GOT3 (cell line): ENCODE data around the gene CBLB.
A peak's percentile ranks its signal among the peaks of the same experiment; 100 is the strongest.
"Not testable (repeated sequence)": the region's sequence is repeated elsewhere in the genome, so short reads cannot be mapped to it uniquely, and the experiment has no call there.

Experiments used
- DNase-seq: peaks from one replicate; lab custom pipeline; 2025; ENCODE audit warnings: mixed read lengths; lab: John Stamatoyannopoulos, UW

CBLB gene

GRCh38 chr3:105816833-105817232, 52.0 kb downstream of the CBLB start:
- DNase-seq, result no peak

GRCh38 chr3:105815331-105815730, 53.5 kb downstream of the CBLB start:
- DNase-seq, result not testable (repeated sequence)

DNA sequence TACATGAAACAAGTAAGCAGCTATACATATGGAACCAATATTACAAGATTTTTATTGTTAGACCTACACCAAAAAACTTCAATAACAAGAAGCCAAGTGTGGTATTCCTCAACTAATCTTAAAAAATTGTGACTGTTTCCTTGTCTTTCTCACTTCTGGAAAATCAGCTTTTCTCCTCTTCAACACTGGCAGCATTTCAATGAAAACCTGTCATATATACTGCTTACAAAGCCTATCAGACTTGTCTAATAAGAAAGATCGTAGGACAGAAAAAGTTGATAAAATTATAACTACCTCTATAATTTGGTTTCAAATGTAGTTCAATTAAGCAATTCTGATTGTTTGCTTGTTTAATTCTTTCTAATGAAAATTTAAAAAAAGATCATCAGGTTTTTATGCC, 55.1 kb downstream of the CBLB start:
- DNase-seq, result no peak

DNA sequence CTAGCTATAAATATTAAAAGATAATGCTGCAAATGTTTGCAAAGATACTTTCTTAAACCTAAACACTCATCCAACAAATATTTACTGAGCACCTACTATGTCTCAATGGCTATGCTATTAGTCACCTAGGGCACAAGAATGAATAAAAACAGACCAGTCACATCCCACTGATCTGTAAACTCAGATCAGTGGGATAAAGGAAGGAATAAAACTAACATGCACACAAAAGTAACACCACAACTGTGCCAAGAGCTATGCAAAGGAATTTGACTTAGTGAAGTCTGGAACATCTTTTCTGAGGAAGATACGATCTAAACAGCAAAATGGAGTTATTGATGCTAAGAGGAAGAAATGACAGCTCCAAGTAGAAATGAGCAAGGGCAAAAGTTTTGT, 56.6 kb downstream of the CBLB start:
- DNase-seq, result no peak

- no peak for DNase-seq
These were observed 57.2 kb downstream of the CBLB start for GRCh38 chr3:105811518-105812193.

- no peak for DNase-seq
These were observed 59.5 kb downstream of the CBLB start for GRCh38 chr3:105809208-105809888.

DNA sequence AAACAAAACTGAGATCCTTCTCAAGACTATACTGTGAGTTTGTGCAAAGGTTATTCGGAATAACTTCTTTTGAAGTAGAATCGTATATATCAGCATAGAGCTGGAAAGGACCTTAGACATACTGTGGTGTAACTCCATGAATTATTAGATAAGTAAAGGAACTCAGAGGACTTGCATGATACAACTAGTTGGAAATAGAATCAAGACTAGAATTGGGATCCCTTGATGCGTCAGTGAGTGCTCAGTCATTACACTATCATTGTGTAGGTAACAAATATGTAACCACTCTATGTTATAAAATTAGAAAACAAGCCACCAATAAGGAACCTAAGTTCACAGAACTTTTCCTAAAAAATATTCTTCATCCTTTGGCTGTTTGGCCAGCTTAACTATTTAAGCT, 61.1 kb downstream of the CBLB start:
- no peak for DNase-seq

- no peak for DNase-seq
These were observed 61.7 kb downstream of the CBLB start for GRCh38 chr3:105807146-105807545.

DNA sequence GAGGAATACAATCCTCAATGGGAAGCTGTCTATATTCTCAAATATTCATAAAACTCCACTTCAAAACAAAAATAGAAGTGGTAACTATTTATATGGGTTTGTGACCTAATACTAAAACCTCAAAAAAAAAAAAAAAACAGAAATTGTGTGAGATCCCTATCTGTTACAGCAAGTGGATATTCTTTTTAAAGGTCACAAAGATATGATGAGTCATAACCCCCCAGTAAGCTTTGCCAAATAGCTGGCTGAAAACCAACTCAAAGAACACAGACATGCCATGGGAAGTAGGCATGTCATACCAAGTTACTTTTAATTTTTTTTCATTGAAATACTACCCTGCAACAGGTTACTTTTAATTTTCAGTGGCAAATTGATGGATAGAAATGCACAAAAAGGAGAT, 62.5 kb downstream of the CBLB start:
- no peak for DNase-seq

- DNase-seq, result no peak
These were observed 63.4 kb downstream of the CBLB start for GRCh38 chr3:105805404-105805803.

GRCh38 chr3:105802118-105802706, 66.6 kb downstream of the CBLB start:
- DNase-seq, result no peak

DNA sequence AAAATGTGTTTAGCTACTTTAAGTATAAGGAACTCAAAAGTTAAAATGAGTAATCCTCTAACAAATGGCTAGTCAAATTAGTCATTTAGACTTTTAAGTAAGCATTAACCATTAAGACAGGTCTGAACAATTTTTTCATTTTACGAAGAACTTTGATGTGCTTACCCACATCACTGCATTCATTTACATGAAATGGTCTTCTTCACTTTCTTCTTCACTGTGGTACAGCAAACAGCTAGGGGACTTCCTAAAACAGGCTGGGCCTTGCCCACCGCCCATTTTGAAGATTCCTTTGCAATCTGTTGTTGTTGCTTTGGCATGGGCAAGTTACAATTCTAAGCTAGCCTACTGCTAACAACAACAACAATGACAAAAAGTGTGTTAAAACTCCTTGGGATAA, 67.4 kb downstream of the CBLB start:
- DNase-seq, result no peak

- no peak for DNase-seq
These were observed 68.5 kb downstream of the CBLB start for GRCh38 chr3:105800320-105800719.

GRCh38 chr3:105799286-105799685, 69.5 kb downstream of the CBLB start:
- no peak for DNase-seq

DNA sequence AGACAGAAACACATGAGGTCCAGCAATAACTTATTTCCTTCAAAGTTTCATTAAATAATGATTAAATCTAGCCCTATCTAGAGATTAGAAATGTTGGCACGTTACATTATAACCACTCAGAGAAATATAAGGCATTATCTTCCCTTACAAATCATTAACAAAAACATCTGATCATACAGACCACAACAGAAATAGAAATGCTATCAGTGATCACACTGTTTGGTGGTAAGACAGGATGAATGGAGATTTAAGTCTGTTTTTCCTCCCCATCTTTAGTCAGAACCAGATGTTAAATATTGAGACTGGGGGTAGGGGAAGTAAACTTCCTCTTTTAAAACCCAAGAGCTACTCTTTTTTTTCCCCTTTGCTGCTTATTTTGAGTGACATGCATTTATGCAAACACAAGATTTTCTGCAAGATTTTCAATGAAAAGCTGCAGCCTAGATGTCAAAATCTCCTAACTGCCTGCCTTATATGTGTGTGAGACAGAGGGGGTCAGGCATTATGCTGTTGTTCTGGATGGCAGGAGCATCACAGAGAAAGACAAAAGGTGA, 70.4 kb downstream of the CBLB start:
- no peak for DNase-seq

DNA sequence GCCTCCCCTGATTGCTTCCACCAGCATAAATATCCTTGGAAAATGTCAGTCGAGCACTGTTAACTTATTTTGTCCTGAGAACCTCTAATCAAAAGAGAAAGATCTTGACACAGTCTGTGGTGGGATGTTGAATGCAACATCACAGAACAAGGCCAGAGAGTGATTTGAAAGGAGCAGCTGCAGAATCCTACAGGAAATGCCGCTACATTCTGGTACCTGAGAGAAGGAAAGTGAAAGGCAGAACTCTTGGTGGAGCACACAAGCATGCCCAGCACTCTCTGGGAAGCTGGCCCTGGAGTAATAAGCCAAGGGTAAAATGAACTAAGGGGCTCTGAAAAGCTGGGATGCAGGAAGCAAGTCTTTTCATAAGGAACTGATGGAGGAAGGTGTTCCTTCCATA, 75.8 kb downstream of the CBLB start:
- DNase-seq, result no peak

DNA sequence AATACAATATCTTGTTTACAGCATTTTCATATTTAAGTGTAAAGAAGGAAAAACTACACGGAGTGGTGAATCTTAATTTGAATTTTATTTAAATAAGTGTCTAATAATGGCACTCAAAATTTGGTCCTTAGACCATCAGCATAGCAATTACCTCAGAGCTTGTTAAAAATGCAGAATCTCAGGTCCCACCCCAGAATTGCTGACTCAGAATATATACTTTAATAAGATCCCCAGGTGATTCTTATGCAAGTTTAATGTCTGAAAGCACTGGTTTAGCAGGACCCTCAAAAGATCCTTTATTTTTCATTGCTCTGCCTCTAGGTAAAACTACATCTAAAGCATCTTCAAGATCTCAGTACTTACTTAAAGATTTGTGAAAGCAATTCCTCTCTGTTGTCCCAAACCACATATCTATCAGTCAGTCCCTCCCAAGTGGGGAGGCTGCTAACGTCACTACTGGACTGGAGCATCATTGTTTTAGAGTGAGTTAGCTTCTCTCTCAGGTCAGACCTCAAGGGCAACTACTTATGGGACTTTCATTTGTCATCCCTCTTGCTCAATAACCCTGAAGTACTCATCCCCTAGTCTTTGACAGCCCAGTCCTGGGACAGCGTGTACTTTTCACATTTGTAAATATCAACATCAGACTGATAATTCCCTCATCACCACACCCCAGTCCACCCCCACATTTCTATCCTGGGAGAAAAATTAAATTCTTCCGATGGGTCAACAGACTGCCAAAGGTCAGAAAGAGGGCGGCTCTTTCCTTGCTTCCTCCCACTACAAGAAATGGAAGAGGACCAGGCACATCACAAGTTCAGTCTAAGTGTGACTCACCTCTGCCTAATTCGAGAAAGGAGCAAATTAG, 76.7 kb downstream of the CBLB start:
- DNase-seq, result peak; percentile 22

GRCh38 chr3:105791131-105791530, 77.7 kb downstream of the CBLB start:
- DNase-seq, result no peak

DNA sequence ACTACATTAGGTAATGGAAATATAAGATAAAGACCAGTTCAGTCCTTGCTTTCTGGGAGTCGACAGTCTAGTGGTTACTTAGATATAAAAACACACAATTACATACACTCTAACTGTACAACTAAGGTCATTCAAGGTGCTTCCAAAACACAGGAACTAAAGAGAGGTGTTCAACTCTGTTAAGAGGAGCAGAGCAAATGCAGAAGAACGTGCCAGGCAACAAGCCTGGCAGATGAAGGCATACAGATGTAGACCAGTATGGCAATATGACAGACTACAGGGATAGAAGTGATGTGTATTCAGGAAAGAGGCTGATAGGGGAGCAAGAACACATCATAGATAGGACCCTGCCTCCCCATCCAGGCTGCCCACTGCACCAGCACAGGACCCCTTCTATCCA, 78.3 kb downstream of the CBLB start:
- DNase-seq, result no peak

DNA sequence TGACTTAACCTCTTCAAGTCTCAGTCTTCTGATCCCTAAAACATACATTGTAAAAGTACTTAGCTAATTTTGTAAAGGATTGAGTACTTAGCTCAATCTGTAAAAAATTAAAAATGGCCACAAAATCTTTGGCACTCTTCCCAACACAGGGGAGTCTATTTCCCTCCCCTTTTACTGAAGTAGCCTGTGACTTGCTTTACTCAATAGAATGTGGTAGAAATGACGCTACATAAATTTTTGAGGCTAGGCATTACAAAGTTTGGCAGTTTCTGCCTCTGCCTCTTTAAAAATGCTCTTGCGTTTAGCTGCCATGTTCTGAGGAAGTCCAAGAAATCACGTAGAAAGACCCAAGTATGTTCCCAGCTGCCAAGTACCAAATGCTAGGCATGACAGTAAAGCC, 80.2 kb downstream of the CBLB start:
- DNase-seq, result no peak

DNA sequence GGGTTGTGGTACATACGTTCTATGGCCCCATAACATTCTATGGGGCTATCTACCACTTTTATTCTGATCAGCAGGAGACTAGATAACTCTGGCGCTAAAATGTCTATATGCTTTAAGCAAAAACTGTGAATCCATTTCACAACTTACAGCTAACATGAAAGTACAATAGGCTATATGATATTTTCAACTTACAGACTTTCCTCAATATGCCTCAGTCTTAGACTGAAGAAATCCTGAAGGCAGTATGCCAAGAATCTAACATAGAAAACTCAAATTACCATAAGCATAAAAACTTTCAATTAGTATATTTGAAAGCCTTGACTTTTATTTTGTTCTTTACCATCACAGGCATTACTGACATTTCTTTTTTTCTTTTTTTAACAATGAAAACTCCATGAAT, 81.4 kb downstream of the CBLB start:
- no peak for DNase-seq

GRCh38 chr3:105786990-105787389, 81.8 kb downstream of the CBLB start:
- DNase-seq, result no peak
